MCF 10A (cell line): ENCODE data around the gene SH3GL1. TPM values are rescaled to one million over a fixed set of nuclear protein-coding genes. Genes with fewer than 3 reads are reported as not detected.

ENCODE experiments used
- BruUV-seq: library from RNA; stranded (reverse); fragments of 400-500 nt; replicated peaks from 2 replicates; lab custom pipeline; 2021; lab: Mats Ljungman, UMichigan
- CTCF ChIA-PET: fragments of 300-600 bp; sonication (Branson Sonifier 250); formaldehyde crosslinking; extraction: SDS; loops from one replicate; lab custom pipeline; 2021; ENCODE audit warnings: antibody characterized with exemption, inconsistent platforms; lab: Yijun Ruan, JAX
- POLR2A ChIA-PET: fragments of 300-600, 350-650 bp; sonication (Branson Sonifier 250); formaldehyde crosslinking; extraction: SDS; loops from one replicate; lab custom pipeline; 2020; ENCODE audit warnings: antibody characterized with exemption, inconsistent platforms; lab: Yijun Ruan, JAX
- DNase-seq: peaks from one replicate; pipeline ENCODE4 v3.0.0-alpha.2; 2018; ENCODE audit not compliant: unreplicated experiment
- H3K27ac Mint-ChIP-seq: one replicate; pipeline ENCODE4 v1.8.0; 2022; ENCODE audit warnings: mild to moderate bottlenecking, low read depth, mixed read lengths; ENCODE audit not compliant: unreplicated experiment
- H3K27me3 Mint-ChIP-seq: one replicate; pipeline ENCODE4 v1.8.0; 2022; ENCODE audit warnings: mixed read lengths; ENCODE audit not compliant: insufficient read depth, unreplicated experiment
- H3K36me3 Mint-ChIP-seq: one replicate; pipeline ENCODE4 v1.8.0; 2022; ENCODE audit warnings: mild to moderate bottlenecking, moderate library complexity, mixed read lengths; ENCODE audit not compliant: insufficient read depth, unreplicated experiment
- H3K4me1 Mint-ChIP-seq: one replicate; pipeline ENCODE4 v1.8.0; 2022; ENCODE audit warnings: mixed read lengths; ENCODE audit not compliant: insufficient read depth, unreplicated experiment
- H3K4me3 Mint-ChIP-seq: one replicate; pipeline ENCODE4 v1.8.0; 2022; ENCODE audit warnings: mild to moderate bottlenecking, moderate library complexity, mixed read lengths; ENCODE audit not compliant: unreplicated experiment
- H3K9me3 Mint-ChIP-seq: one replicate; pipeline ENCODE4 v1.8.0; 2022; ENCODE audit warnings: mixed read lengths; ENCODE audit not compliant: unreplicated experiment
- CTCF ChIP-seq: fragments of 200-600 bp; IDR thresholded peaks from one replicate; pipeline ENCODE4 v1.8.0; 2022; ENCODE audit warnings: antibody characterized with exemption, mild to moderate bottlenecking; ENCODE audit not compliant: unreplicated experiment
- intact Hi-C: fragments of 100-400 bp; cut with micrococcal nuclease; formaldehyde crosslinking; loops from 2 replicates; pipeline ENCODE4 v1.14.1; 2022
- total RNA-seq: library from RNA; stranded (reverse); gene quantifications from 2 replicates; pipeline ENCODE4 v1.2.3, GENCODE V29; 2022

Gene SH3GL1
- total RNA-seq, 1 experiment from 2014 or later = 106 TPM

GRCh38 chr19:4429256-4429655 is 28.9 kb upstream of the SH3GL1 start:
- BruUV-seq = no TSS peak
- H3K27ac Mint-ChIP-seq = peak overlapping the region; percentile 79
- no peaks in the 10 kb centered on the region for H3K9me3 Mint-ChIP-seq
- TF ChIP-seq CTCF = no peak
- ChIA-PET POLR2A (interaction anchor here (1.3 kb wide), 1 partner anchor 13 kb away, joined by 3 read pairs; no protein-coding TSS in a partner anchor), CTCF (interaction anchor here (0.6 to 0.7 kb wide), 4 partner anchors 25 to 602 kb away, joined by 3 read pairs; no protein-coding TSS in a partner anchor)
- H3K36me3 Mint-ChIP-seq = peaks cover 67% of the 10 kb centered on the region
- no peaks in the 10 kb centered on the region for H3K4me1 Mint-ChIP-seq
- H3K27me3 Mint-ChIP-seq = no peaks in the 10 kb centered on the region
- intact Hi-C loops = no loop called here
- H3K4me3 Mint-ChIP-seq = no peak overlapping the region
- DNase-seq = no peak

GRCh38 chr19:4428326-4428975 is 28.1 kb upstream of the SH3GL1 start:
- ChIA-PET CTCF (interaction anchor here (0.7 kb wide), 1 partner anchor 145 kb away, joined by 3 read pairs; no protein-coding TSS in a partner anchor), POLR2A (no interaction called here)
- H3K27me3 Mint-ChIP-seq = no peaks in the 10 kb centered on the region
- intact Hi-C loops = no loop called here
- no TSS peak for BruUV-seq
- H3K4me3 Mint-ChIP-seq = no peak overlapping the region
- H3K4me1 Mint-ChIP-seq = no peaks in the 10 kb centered on the region
- peaks cover 62% of the 10 kb centered on the region for H3K36me3 Mint-ChIP-seq
- H3K9me3 Mint-ChIP-seq = no peaks in the 10 kb centered on the region
- DNase-seq = no peak
- TF ChIP-seq CTCF = no peak
- no peak overlapping the region for H3K27ac Mint-ChIP-seq

- intact Hi-C loops = no loop called here
- Mint-ChIP-seq H3K36me3 (peaks cover 47% of the 10 kb centered on the region), H3K9me3 (no peaks in the 10 kb centered on the region), H3K4me3 (no peak overlapping the region), H3K27ac (no peak overlapping the region), H3K27me3 (no peaks in the 10 kb centered on the region), H3K4me1 (no peaks in the 10 kb centered on the region)
- no TSS peak for BruUV-seq
- ChIA-PET CTCF (no interaction called here), POLR2A (no interaction called here)
- DNase-seq = no peak
- no peak for TF ChIP-seq CTCF
These were observed 25.2 kb upstream of the SH3GL1 start for GRCh38 chr19:4425537-4425936.

GRCh38 chr19:4423416-4424126 is 23.2 kb upstream of the SH3GL1 start:
- H3K36me3 Mint-ChIP-seq = peaks cover 42% of the 10 kb centered on the region
- DNase-seq = no peak
- no peak for TF ChIP-seq CTCF
- ChIA-PET POLR2A (no interaction called here), CTCF (interaction anchor here (0.6 to 0.7 kb wide), 2 partner anchors 138 to 164 kb away, joined by 3 read pairs; no protein-coding TSS in a partner anchor)
- no peak overlapping the region for H3K27ac Mint-ChIP-seq
- intact Hi-C loops = no loop called here
- no peak overlapping the region for H3K4me3 Mint-ChIP-seq
- H3K4me1 Mint-ChIP-seq = no peaks in the 10 kb centered on the region
- no TSS peak for BruUV-seq
- H3K9me3 Mint-ChIP-seq = no peaks in the 10 kb centered on the region
- no peaks in the 10 kb centered on the region for H3K27me3 Mint-ChIP-seq
